ENCODE measurements around the gene CARMIL1.
A peak's percentile ranks its signal among the peaks of the same experiment; 100 is the strongest.
"Not testable (repeated sequence)": the region's sequence is repeated elsewhere in the genome, so short reads cannot be mapped to it uniquely, and the experiment has no call there.

CARMIL1 gene

DNA sequence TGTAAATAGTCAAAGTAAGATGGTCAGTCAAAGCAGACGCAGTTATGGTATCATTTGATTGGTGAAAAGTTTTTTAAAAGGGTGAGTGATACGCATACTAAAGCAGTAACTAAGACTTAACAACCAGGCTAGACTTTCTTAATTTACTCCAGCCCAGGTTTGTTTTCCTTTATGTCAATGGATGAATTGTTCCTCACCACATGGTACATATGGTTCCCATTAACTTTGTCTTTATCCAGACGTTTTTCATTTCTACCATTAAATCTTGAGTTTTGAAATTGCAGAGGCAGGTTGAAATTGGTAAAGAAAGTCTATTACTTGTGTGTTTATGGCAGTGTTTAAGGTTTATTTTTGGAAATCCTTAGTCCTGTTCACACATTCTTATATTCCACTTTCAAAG lies 274.3 kb downstream of the CARMIL1 start:
- no peak for DNase-seq (ENCODE audit: low read depth in 3 of 3, low spot score in 1 of 3)

DNA sequence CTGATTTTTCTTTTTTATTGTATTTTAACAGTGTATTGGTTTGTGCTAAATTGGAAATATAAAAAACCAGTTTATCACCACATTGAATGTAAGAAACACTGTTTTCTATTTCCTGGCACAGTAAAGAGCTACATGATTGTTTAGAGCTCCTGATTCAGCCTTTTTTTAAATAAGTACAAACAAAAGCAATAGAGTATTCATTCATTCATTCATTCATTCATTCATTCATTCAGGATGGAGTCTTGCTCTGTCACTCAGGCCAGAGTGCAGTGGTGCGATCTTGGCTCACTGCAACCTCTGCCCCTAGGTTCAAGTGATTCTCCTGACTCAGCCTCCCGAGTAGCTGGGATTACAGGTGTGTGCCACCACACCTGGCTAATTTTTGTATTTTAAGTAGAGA lies 276.0 kb downstream of the CARMIL1 start:
- DNase-seq (ENCODE audit: low read depth in 3 of 3, low spot score in 1 of 3): no peak

DNA sequence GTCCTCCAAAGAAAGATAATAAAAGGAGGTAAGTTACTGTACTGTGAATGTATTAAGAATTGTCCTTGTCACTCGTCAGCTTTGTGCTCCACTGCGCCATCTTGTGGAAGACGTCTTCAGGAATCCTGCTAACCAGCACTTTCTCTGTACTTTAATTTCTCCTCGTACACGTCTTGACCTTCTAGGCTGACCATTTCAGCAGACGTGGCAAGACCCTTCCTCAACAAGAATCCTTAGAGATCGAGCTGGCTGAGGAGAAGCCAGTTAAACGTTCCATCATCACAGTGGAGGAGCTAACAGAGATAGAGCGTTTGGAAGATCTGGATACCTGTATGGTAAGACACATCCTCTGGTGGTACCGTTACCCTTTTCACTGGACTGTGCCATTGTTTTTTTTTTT lies 277.3 kb downstream of the CARMIL1 start:
- peak; percentile 22 to 67 (median 38) for DNase-seq (ENCODE audit: low read depth in 3 of 3, low spot score in 1 of 3)

GRCh38 chr6:25558155-25558817 lies 279.1 kb downstream of the CARMIL1 start:
- DNase-seq (ENCODE audit: low read depth in 3 of 3, low spot score in 1 of 3): no peak

GRCh38 chr6:25560865-25561264 lies 281.7 kb downstream of the CARMIL1 start:
- no peak for DNase-seq (ENCODE audit: low read depth in 3 of 3, low spot score in 1 of 3)

- DNase-seq (ENCODE audit: low read depth in 3 of 3, low spot score in 1 of 3): no peak
These were observed 285.8 kb downstream of the CARMIL1 start for GRCh38 chr6:25564943-25565342.

DNA sequence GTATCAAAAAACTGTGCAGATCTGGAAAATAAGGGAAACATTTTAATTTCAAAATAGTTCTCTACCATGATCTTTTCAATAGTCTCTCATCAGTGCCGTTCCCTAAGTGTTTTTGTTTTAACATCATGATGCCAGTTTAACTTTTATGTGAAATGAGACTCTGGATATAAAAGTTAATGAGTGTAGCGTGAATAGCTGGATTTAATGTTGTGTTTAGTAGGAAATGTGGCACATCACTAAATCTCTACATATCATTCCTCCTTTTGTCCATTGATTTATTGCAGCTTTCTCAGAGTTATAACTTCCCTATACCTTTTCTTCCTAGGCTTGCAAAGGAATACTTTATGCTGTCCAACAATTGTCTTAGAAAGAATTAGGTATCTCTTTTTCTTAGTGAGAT lies 291.4 kb downstream of the CARMIL1 start:
- DNase-seq (ENCODE audit: low read depth in 3 of 3, low spot score in 1 of 3): no peak

DNA sequence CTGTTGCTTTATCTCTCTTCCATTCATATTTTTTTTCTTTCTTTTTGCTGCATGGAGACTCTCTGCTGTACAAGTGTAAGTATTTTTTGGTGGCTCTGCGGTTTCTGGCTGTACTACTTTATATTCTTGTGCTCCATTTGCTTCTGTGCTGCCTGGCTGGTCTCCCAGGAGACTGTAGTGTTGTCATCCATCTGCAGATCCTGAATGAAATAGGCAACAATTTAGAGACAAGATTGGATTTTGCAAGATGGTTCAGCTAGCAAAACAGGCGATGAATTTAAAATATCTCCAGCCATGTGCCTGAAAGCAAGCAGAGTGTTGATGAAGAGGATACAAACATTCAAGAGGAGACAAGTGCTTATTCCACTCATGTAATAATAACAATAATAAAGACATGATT lies 297.7 kb downstream of the CARMIL1 start:
- no peak for DNase-seq (ENCODE audit: low read depth in 3 of 3, low spot score in 1 of 3)

GRCh38 chr6:25578538-25578937 lies 299.4 kb downstream of the CARMIL1 start:
- no peak for DNase-seq (ENCODE audit: low read depth in 3 of 3, low spot score in 1 of 3)

- no peak for DNase-seq (ENCODE audit: low read depth in 3 of 3, low spot score in 1 of 3)
These were observed 300.3 kb downstream of the CARMIL1 start for GRCh38 chr6:25579391-25579883.

DNA sequence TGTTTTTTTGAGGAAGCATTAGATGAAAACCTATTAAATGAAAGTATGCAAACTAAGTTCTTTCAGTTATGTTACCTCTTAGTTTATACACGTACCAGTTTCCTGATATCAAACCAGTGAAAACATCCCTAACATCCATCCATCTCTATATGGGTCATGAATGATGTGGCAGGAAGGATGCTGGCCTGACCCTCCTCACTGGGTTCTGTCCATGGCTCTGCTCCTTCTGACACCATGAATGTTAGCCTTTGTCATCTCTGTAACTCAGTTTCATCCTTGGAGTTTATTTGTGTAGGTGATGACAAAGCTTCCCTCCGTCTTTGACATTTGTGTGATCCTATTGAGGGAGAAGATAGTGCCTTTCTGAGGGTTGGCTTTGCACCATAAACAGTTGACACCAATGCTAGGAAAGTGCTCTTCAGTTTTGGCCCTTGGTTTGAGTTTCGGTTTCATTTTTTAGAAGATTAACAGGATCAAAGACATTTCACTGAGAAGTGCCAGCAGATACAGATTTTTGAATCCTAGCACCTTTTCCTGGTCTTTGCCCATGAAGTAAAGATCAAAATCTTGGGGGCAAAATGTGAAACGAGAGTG lies 300.8 kb downstream of the CARMIL1 start:
- no peak for DNase-seq (ENCODE audit: low read depth in 3 of 3, low spot score in 1 of 3)

DNA sequence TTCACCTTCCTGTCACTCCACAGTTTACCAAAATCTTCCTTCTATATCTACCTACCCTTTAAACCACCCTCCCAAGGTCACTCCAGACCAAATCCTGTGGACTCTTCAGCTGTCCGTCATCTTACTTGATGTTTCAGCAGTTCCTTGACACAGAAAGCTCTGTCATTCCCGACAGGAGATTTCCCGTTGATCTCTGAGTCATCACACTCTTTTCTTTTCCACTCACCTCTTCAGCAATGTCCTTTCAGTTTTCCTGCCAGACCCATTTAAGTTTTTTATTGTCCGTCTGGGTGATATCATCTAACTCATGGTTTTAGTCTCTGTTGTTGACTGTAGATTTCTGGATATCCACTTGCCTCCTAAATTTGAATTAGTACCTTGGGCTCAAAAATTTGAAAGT lies 302.9 kb downstream of the CARMIL1 start:
- DNase-seq (ENCODE audit: low read depth in 3 of 3, low spot score in 1 of 3): no peak

- DNase-seq (ENCODE audit: low read depth in 3 of 3, low spot score in 1 of 3): no peak
These were observed 303.9 kb downstream of the CARMIL1 start for GRCh38 chr6:25583099-25583498.

DNA sequence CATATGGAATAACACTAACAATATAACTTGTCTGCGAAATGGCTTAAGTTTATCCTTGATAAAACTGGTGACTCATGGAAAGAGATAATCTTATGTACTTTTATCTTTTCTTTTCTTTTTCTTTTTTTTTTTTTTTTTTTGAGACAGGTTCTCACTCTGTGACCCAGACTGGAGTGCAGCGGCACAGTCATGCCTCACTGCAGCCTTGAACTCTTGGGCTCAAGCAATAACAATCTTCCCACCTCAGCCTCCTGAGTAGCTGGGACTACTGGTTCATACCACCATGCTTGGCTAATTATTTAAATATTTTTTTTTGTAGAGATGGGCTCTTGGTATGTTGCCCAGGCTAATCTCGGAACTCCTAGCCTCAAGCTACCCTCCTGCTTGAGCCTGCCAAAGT lies 304.7 kb downstream of the CARMIL1 start:
- DNase-seq (ENCODE audit: low read depth in 3 of 3, low spot score in 1 of 3): no peak

GRCh38 chr6:25585225-25585624 lies 306.1 kb downstream of the CARMIL1 start:
- no peak for DNase-seq (ENCODE audit: low read depth in 3 of 3, low spot score in 1 of 3)

DNA sequence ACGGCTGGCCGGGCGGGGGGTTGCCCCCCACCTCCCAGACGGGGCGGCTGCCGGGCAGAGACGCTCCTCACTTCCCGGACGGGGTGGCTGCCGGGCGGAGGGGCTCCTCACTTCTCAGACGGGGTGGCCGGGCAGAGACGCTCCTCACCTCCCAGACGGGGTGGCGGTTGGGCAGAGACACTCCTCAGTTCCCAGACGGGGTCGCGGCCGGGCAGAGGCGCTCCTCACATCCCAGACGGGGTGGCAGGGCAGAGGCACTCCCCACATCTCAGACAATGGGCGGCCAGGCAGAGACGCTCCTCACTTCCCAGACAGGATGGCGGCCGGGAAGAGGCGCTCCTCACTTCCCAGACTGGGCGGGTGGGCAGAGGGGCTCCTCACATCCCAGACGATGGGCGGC lies 306.9 kb downstream of the CARMIL1 start:
- DNase-seq (ENCODE audit: low read depth in 3 of 3, low spot score in 1 of 3): not testable (repeated sequence)

- DNase-seq (ENCODE audit: low read depth in 3 of 3, low spot score in 1 of 3): no peak
These were observed 307.8 kb downstream of the CARMIL1 start for GRCh38 chr6:25586927-25587326.

GRCh38 chr6:25590986-25591385 lies 311.8 kb downstream of the CARMIL1 start:
- DNase-seq (ENCODE audit: low read depth in 3 of 3, low spot score in 1 of 3): no peak

DNA sequence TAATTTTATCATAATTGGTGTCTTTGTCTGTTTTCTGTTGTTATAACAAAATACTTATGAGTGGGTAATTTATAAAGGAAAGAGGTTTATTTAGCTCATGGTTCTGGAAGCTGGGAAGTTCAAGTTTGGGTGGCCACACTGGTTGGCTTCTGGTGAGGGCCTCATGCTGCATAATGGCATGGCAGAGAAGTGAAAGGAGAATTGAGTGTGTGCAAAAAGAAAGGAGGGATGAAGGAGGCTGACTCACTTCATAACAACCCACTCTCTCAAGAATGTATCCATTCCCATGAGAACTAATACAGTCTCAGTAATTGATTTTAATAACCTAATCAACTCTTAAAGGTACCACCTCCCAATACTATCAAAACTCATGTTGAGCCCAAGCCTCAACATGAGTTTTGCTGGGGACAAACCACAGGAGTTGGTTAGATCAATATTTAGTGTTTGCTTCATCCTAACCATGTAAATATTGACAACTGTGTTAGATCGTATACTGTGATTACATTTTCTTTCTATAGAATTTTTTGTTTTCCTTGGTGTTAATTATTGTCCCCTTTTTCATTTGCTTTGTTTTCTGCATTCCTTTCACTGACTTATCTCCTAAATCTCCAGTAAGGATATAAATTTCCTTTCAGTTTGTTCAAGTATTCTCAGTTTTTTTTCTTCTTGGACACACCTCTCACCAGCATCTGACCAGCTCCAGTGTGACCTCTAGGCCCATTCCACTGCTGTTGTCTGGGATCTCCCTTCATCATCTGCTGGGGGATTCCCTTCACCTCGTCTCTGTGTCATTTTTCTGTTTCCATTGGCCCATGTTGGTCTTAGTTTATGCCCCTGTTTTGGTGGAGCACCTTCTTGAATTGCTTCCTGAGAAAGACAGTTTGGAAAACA lies 318.0 kb downstream of the CARMIL1 start:
- no peak for DNase-seq (ENCODE audit: low read depth in 3 of 3, low spot score in 1 of 3)

DNA sequence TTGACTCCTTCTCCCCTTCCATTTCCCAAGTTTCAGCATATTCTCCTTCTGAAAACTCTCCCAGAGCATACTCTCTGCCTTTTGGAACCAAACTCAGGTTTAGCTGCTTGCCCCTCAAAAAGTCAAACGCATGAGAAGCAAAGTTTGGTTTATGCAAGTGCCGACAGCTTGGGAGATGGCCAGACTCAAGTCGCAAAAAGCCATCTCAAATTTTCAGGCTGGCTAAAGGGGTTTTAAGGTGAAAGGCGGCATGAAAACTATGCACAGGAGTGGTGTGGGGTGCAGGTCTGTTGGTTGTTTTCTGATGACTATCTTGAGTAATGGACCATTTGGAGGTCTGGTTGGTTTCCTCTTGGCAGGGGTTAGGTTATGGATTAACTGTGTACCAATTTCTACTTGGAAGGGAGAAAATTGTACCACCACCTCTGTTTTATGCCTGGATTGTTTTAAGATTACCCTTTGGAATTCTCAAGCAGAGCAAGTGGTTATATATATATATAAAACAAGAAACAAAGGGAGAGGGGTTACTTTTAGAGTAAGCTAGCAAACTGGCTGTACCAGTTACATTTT lies 320.4 kb downstream of the CARMIL1 start:
- no peak for DNase-seq (ENCODE audit: low read depth in 3 of 3, low spot score in 1 of 3)

GRCh38 chr6:25601800-25602673 lies 322.9 kb downstream of the CARMIL1 start:
- DNase-seq (ENCODE audit: low read depth in 3 of 3, low spot score in 1 of 3): no peak
